HEK293T (cell line): Measurements from ENCODE around the gene MARS1.

ENCODE experiments used
- CTBP1 ChIP-seq: fragments of 450-650 bp; IDR thresholded peaks from 2 replicates; pipeline ENCODE4 v1.6.1; 2016; ENCODE audit warnings: borderline replicate concordance
- ELF4 ChIP-seq: fragments of 450-650 bp; IDR thresholded peaks from 2 replicates; pipeline ENCODE4 v1.6.1; 2017; ENCODE audit warnings: antibody characterized with exemption
- FOXA1 ChIP-seq: fragments of 450-650 bp; IDR thresholded peaks from 2 replicates; pipeline ENCODE4 v1.6.1; 2016; ENCODE audit warnings: mild to moderate bottlenecking
- SP1 ChIP-seq: fragments of 450-650 bp; IDR thresholded peaks from 2 replicates; pipeline ENCODE4 v1.6.1; 2017

DNA sequence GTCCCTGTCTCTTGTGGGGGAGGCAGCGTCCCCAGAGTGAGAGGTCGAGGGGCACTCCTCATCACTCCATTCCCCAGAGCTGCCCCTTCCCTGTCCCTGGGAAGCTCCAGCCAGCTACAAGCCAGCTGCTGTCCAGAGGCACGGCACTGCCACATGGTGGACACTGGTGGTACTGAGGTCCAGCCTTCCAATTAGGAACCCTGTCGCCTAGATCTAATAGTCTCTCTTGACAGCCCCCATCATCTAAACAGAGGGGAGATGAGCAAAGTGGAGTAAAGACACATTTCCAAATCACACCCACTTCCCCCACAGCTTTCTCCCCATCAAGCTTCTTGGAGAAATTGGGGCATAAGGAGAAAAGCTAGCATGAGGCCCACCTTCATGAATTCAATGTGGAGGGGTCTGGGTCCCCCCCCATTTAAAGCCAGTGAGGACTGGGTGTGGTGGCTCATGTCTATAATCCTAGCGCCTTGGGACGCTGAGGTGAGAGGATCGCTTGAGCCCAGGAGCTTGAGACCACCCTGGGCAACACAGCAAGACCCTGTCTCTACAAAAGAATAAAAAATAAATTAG is 34.8 kb upstream of the MARS1 start:
- TF ChIP-seq ELF4 (no peak), FOXA1 (no peak), SP1 (no peak), CTBP1 (no peak)
